ENCODE data around the gene C4BPA. TPM values are rescaled to one million over a fixed set of nuclear protein-coding genes. Genes with fewer than 3 reads are reported as not detected.

Gene C4BPA
- total RNA-seq, 4 donors from 2014 or later = under 0.01 to 0.52 TPM; not detected in 2

DNA sequence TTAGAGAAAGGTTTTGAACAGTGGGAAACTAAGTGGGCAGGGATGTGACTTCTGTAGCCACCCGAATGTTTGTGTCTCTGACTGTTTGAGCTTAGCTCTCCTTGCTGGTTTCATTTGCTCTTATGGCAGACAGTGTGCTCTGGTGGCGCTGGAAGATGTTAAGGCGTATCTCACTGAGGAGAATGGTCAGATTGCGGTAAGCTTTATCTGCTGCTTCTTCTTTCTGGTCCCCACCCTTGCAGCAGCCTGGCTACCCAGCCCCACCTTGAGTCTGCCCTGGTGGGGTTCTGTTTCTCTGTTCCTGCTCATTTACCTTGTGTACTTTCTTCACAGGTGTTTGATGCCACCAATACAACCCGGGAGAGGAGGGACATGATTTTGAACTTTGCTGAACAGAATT is 41.0 kb upstream of the C4BPA start:
- H3K4me3 ChIP-seq = no peak overlapping the region
- no peak overlapping the region for H3K27ac ChIP-seq (replicated peaks in 1 of 4)
- intact Hi-C loops (cut with DNase I) = no loop called here
- H3K27me3 ChIP-seq = no peaks in the 10 kb centered on the region
- TF ChIP-seq POLR2A (IDR thresholded peaks at IDR 0.05; ENCODE audit: low read depth) = no peak
- no peak for TF ChIP-seq POLR2AphosphoS5 (IDR thresholded peaks at IDR 0.05)
- TF ChIP-seq, protein P1, sequence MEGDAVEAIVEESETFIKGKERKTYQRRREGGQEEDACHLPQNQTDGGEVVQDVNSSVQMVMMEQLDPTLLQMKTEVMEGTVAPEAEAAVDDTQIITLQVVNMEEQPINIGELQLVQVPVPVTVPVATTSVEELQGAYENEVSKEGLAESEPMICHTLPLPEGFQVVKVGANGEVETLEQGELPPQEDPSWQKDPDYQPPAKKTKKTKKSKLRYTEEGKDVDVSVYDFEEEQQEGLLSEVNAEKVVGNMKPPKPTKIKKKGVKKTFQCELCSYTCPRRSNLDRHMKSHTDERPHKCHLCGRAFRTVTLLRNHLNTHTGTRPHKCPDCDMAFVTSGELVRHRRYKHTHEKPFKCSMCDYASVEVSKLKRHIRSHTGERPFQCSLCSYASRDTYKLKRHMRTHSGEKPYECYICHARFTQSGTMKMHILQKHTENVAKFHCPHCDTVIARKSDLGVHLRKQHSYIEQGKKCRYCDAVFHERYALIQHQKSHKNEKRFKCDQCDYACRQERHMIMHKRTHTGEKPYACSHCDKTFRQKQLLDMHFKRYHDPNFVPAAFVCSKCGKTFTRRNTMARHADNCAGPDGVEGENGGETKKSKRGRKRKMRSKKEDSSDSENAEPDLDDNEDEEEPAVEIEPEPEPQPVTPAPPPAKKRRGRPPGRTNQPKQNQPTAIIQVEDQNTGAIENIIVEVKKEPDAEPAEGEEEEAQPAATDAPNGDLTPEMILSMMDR (IDR thresholded peaks at IDR 0.05) = no peak
- no peak for TF ChIP-seq EP300 (IDR thresholded peaks at IDR 0.05)
- H3K4me1 ChIP-seq = peaks cover 0 to 4% (median 2%) of the 10 kb centered on the region in 4 donors
- WGBS = 94% methylated on average over 5 of the region's 5 CpGs
- H3K36me3 ChIP-seq = peaks cover 23 to 83% (median 64%) of the 10 kb centered on the region in 4 donors
- DNase-seq (ENCODE audit: extremely low spot score) = no peak
- no peaks in the 10 kb centered on the region for H3K9me3 ChIP-seq

DNA sequence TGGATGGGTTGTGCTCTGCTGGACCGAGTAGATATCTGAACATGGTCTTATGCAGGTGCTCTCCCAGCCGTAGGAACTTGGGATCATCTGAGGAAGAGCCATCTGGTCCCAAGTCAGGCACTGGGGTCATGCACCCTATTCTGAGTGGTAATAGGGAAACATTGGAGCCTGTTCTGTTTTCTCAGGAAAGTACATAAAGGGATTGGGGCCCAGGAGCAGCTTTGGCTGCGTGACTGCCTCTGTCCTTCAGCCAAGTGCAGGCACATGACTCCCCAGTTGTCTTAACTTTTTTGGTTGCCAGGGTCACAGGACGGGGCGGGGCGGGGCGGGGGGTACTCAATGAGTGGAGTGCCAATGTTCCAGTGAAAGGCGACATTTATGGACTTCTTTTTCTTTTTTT is 39.5 kb upstream of the C4BPA start:
- peaks cover 23 to 95% (median 79%) of the 10 kb centered on the region in 4 donors for H3K36me3 ChIP-seq
- no peaks in the 10 kb centered on the region for H3K9me3 ChIP-seq
- no peak for DNase-seq (ENCODE audit: extremely low spot score)
- H3K4me1 ChIP-seq = peaks cover 0 to 4% (median 0%) of the 10 kb centered on the region in 4 donors
- H3K4me3 ChIP-seq = no peak overlapping the region
- H3K27ac ChIP-seq (replicated peaks in 1 of 4) = no peak overlapping the region
- WGBS = 92% methylated on average over 8 of the region's 8 CpGs
- intact Hi-C loops (cut with DNase I) = no loop called here
- no peaks in the 10 kb centered on the region for H3K27me3 ChIP-seq
- TF ChIP-seq, protein P1 (IDR thresholded peaks at IDR 0.05) = no peak
- TF ChIP-seq EP300 (IDR thresholded peaks at IDR 0.05) (no peak), POLR2AphosphoS5 (IDR thresholded peaks at IDR 0.05) (no peak), POLR2A (IDR thresholded peaks at IDR 0.05; ENCODE audit: low read depth) (no peak)

DNA sequence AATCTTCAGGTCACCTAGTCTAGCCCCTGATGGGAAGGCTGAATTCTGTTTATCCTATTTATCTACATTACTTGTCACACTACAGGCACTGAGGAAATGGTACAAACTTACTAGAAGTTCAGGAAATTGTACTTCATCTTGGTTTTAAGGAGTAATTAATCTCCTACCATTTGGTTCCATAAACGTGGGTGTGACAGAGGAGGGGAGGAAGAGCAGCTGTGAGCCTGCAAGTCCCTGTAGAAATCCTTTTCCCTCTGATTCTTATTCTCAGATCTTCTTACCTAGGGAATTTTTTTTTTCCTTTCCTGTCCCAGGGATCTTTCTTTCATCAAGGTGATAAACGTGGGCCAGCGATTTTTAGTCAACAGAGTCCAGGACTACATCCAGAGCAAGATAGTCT is 36.8 kb upstream of the C4BPA start:
- Histone ChIP-seq H3K27me3 (no peaks in the 10 kb centered on the region), H3K9me3 (no peaks in the 10 kb centered on the region), H3K36me3 (peaks cover 31 to 100% (median 90%) of the 10 kb centered on the region in 4 donors), H3K4me3 (no peak overlapping the region), H3K27ac (replicated peaks in 1 of 4) (no peak overlapping the region), H3K4me1 (peaks cover 0 to 6% (median 2%) of the 10 kb centered on the region in 4 donors)
- intact Hi-C loops (cut with DNase I) = no loop called here
- DNase-seq (ENCODE audit: extremely low spot score) = no peak
- TF ChIP-seq POLR2AphosphoS5 (IDR thresholded peaks at IDR 0.05) (no peak), POLR2A (IDR thresholded peaks at IDR 0.05; ENCODE audit: low read depth) (no peak), EP300 (IDR thresholded peaks at IDR 0.05) (no peak)
- TF ChIP-seq, protein P1 (IDR thresholded peaks at IDR 0.05) = no peak
- 59% methylated on average over 3 of the region's 3 CpGs for WGBS

DNA sequence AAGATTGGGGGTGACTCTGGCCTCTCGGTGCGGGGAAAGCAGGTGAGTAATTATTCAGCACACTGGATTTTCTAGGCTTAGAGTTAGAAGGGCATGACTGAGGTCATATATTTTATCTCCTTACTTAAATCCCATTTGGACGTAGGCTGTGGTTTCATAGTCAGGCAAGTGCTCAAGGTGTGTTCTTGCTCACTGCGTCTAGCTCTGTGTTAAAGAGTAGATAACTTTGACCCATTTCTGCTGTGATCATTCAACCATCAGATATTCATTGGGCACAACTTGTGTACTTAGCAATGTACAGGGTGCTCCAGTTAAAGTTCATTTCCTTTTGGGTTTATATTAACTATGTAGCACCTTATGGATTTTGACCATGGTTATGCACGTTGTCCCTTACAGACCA is 36.4 kb upstream of the C4BPA start:
- 93% methylated on average over 5 of the region's 5 CpGs for WGBS

More for the DNA sequence above, 36.4 kb upstream of the C4BPA start:
- no peak for TF ChIP-seq POLR2A (IDR thresholded peaks at IDR 0.05; ENCODE audit: low read depth)
- TF ChIP-seq POLR2AphosphoS5 (IDR thresholded peaks at IDR 0.05) = no peak
- TF ChIP-seq, protein P1 (IDR thresholded peaks at IDR 0.05) = no peak
- no peak for TF ChIP-seq EP300 (IDR thresholded peaks at IDR 0.05)
- H3K27ac ChIP-seq (replicated peaks in 1 of 4) = no peak overlapping the region
- intact Hi-C loops (cut with DNase I) = no loop called here
- DNase-seq (ENCODE audit: extremely low spot score) = no peak
- H3K27me3 ChIP-seq = no peaks in the 10 kb centered on the region
- H3K4me1 ChIP-seq = peaks cover 0 to 6% (median 2%) of the 10 kb centered on the region in 4 donors
- no peaks in the 10 kb centered on the region for H3K9me3 ChIP-seq
- no peak overlapping the region for H3K4me3 ChIP-seq
- peaks cover 31 to 100% (median 87%) of the 10 kb centered on the region in 4 donors for H3K36me3 ChIP-seq

All from esophagus muscularis mucosa (tissue), 4 donors.